Midbrain (tissue), 1 donor: ENCODE measurements around the gene EXTL1.

ENCODE experiments used
- DNase-seq: peaks from one replicate; lab custom pipeline; 2025; lab: John Stamatoyannopoulos, UW

The EXTL1 gene

GRCh38 chr1:26070963-26071342, 49.4 kb downstream of the EXTL1 start:
- no peak for DNase-seq

DNA sequence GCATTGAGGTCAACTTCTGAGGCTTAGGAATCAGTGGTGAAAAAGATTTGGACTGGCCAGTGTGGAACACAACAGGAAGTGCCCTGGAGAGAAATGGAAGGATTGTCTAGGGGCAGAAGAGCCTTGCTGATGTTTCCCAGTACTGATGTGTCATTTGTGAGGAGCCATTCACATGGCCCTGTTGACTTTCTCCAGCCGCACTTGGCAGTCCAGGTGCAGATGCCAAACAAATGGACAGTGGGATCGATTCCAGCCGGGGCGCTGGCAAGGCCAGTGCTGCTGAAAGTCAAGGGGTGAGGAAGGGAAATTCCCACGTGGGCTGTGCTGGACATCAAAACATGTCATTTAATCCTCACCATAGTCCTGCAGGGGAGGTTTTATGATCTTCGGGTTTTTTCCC, 50.7 kb downstream of the EXTL1 start:
- DNase-seq: no peak

DNA sequence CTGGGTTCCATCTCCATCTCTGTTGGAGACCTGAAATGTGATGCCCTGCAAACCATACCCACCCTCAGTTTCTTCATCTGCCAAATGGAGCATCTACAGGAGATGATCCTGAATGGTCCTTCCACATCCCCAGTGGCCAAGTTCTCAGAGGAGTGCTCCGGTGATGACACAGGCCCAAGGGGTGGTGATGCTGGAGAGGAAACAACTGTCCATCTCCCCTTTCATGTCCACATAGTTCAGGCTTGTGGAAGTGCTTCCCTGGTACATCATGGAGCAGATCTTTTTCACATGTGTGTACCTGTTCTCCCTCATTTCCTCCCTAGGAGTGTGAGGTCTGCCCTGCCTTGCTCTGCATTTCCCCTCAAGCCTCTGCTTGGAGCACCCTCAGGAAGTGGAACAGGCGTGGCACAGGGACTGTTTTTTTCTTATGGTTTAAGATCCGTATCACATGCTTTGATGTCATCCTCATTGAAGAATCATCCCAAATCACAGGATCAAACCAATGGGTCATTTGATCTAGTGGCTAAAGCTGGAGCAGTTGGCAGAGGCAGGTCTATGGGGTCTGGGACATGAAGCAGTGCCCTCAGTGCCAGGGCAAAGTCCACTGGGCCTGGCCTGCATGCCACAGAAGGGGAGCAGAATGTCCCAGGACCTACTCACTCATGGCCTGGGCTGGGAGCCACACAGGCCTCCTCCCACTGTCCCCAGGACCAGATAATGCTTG, 54.0 kb downstream of the EXTL1 start:
- DNase-seq: no peak

DNA sequence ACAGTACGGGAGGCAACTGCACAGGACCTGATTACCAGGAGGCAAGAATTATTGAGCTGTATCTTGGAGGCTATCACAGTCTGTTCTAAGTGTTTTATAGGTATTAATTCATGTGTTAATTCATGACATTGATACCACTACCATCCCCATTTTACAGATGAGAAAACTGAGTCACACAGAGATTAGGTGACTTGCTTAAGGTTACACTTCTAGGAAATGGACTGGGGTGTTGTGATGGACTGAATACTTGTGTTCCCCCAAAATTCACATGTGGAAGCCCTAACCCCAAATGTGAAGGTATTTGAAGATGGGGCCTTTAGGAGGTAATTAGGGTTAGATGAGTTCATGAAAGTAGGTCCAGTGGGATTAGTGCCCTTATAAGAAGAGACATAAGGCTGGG, 55.9 kb downstream of the EXTL1 start:
- no peak for DNase-seq

DNA sequence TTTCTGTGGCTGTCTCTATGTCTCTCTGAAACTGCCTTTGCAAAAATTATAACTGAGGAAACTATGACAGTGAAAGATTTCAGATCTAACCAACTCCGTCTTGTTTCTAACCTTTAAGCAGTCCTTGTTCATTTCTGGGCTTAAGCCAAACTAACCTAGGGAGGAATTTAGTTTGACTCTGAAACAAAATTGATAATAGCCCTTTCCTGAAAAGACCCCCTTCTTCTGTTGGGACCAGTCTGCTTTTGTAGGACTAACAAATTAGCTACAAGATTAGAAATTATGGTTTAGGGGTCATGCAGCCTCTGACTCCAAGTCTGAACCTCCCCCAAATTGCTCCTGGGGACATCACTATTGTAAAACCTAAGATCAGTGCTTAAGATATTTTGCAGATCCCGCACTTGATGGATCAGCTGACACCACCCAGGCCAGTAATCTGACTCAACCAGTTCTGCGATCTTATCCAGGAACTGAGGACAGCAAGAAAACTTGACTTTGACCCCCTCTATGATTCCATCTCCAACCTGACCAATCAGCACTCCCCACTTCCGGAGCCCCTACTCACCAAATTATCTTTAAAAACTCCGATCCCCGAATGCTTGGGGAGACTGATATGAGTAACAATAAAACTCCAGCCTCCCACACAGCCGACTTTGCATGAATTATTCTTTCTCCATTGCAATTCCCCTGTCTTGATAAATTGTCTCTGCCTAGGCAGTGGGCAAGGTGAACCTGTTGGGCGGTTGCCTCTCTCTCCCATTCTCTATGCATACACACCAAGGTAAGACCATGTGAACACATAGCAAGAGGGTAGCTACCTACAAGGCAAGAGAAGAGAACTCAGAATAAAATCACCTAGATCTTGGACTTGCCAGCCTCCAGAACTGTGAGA, 57.0 kb downstream of the EXTL1 start:
- DNase-seq: no peak

DNA sequence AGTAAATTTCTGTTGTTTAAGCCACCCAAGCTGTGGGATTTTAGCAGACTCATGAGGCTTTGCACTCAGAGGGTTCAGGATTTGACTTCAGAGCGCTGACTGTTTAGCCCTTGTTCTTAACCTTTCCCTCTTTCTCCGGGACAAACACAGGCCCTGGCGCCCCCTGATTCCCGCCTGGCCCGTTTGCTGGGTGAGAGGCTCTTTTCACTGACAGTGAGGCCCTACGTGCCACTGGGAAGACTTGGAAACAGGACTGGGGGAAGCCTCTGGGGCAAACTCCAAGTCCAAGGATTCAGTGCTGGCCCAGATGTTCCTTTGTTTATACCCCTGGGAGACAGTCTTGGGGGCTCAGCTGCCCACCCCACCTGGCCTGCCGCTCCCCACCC, 57.6 kb downstream of the EXTL1 start:
- DNase-seq: no peak

DNA sequence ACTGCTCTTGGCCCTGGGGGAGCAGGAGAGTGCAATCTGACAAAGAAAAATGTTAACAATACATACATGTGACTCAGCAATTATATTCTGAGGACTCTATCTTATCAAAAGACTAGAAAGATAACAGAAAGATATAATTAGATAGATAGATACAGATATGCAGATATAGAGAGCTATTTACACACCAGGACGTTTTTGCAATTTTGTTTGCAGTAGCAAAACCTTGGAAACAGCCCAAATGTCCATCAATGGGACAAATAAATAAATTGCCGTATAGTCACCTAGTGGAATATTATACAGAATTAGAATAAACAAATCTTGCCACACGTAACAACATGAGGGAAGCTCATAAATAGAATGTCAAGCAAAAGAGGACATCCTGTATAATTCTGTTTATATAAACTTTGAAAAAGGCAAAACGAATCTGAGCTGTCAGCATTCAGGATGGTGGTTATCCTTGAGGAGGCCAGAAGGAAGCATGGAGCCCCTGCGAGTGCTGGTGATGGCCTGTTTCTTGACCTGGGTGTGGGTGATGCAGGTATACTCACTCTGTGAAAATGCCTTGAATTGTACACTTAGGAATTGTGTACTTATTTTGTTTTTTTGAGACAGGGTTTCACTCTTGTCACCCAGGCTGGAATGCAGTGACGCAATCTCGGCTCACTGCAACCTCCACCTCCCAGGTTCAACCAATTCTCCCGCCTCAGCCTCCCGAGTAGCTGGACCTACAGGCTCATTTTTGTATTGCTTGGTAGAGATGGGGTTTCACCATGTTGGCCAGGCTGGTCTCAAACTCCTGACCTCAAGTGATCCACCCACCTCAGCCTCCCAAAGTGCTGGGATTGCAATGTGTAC, 58.6 kb downstream of the EXTL1 start:
- no peak for DNase-seq

- DNase-seq: no peak
Measured at GRCh38 chr1:26081267-26082019, 59.9 kb downstream of the EXTL1 start.

GRCh38 chr1:26082020-26082350, 60.4 kb downstream of the EXTL1 start:
- DNase-seq: no peak

DNA sequence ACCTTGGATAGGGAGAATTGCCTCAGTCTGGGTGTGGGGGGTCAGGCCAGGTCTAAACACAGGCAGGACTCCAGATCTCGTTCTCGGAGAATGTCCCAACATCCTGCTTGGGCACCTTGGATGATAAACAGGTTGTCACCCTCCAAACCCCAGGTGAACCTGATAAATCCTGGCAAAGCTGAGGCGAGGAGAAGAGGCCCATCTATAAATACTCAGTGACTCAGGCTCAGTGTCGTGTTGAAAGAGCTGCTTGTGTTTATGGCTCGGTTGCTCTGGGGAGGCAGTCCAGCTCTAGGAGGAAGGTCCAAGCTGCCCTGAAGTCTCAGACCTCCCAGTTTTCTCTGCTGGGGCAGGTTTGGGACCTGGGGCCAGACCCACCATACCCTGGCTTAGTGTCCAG, 61.6 kb downstream of the EXTL1 start:
- DNase-seq: no peak

DNA sequence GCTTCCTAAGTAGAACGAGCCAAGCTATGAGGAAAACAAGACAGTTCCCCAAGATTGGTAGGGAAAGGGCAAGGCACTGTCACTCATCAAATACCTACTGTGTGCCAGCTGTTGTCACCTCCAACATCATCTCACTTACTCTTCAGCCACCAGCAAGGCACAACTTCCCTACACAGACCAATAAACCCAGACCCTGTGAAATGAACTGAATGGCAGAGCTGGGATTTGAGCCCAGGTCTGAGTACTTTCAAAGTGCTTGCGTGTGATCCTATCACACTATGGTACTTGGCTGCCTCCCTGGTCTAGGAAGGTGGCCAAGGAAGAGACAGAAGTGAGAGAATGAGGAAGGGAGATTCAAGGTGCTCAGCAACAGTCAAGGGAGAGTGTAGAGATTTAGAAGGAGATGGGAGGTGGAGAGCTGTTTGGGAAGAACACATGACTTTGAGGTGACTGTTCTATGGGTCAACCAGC, 62.6 kb downstream of the EXTL1 start:
- DNase-seq: no peak

DNA sequence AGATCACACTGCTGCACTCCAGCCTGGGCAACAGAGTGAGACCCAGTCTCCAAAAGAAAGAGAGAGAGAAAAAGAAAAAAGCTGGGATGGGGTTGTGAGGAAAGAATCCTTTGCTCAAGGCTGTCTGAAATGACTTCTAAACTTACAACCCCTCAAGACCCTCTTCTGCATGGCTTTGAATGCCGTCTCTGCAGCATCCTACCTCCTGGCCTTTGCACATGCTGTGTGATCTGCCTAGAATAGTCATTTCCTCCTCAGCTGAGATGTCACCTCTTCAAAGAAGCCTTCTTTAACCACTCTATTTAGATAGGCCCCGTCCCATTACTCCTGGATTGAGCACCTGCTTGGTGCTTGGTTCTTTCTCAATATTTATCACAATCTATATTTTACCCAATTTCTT, 63.3 kb downstream of the EXTL1 start:
- DNase-seq: no peak
